SK-N-MC (cell line): Measurements from ENCODE around the gene PTBP1.

Source experiments
- EZH2 ChIP-seq: fragments of 200-600 bp; sonication (generic); IDR thresholded peaks from one replicate; pipeline ENCODE4 v1.6.1; 2017; ENCODE audit warnings: antibody characterized with exemption
- POLR2AphosphoS5 ChIP-seq: IDR thresholded peaks from 2 replicates; pipeline ENCODE4 v1.6.1; 2012; ENCODE audit warnings: mild to moderate bottlenecking, low read depth, low read length, borderline replicate concordance

DNA sequence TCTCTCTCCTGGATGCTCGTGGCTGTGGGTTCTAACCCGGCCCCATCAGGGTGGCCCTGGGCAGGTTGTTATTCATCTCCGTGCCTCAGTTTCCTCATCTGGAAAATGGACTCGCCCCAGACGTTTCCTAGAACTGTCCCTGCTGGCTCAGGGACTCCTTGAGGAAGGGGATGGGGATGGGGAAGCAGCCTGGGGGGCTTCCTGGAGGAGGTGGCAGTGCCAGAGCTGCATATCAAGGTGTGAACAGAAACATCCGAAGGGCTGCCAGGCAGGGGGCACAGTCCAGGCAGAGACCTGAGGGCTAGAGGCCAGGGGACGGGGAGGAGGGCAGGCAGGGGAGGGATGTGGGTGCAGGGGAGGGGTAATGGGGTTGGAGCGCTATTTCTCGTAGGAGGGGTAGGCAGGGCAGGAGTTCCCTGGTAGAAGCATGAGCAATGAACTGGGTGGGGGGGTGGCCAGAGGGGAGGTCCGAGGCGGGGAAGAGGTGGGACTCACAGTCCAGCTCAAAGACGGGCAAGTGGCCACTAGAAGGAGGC is 51.2 kb downstream of the PTBP1 start:
- no peak for TF ChIP-seq EZH2
- no peak for TF ChIP-seq POLR2AphosphoS5
